Measurements from ENCODE around the gene SCN5A. TPM values are rescaled to one million over a fixed set of nuclear protein-coding genes. Genes with fewer than 3 reads are reported as not detected.

Gene SCN5A
- total and polyA plus RNA-seq, 2 donors (not counting 1 experiment from before 2014, with no cell fraction given): 0.20 to 0.37 TPM

GRCh38 chr3:38549957-38550840 lies 99.3 kb downstream of the SCN5A start:
- no peaks in the 10 kb centered on the region for H3K27me3 ChIP-seq (replicated peaks in 1 of 4; ENCODE audit: control extremely low read depth in 1 of 4, control insufficient read depth in 3 of 4, insufficient read depth in 4 of 4, low read length in 3 of 4)
- DNase-seq (no peak), ATAC-seq (ENCODE audit: low read depth) (no peak)
- WGBS (ENCODE audit: insufficient coverage): 95% methylated on average over 26 of the region's 33 CpGs
- intact Hi-C loops (cut with micrococcal nuclease): no loop called here
- H3K27ac ChIP-seq (ENCODE audit: low read length in 2 of 2): no peak overlapping the region
- H3K36me3 ChIP-seq (replicated peaks in 1 of 2; ENCODE audit: control extremely low read depth in 1 of 2, control insufficient read depth in 1 of 2, extremely low read depth in 1 of 2, insufficient read depth in 2 of 2, low read length in 1 of 2): no peaks in the 10 kb centered on the region
- no peaks in the 10 kb centered on the region for H3K4me1 ChIP-seq (ENCODE audit: control insufficient read depth in 2 of 2, insufficient read depth in 2 of 2, low read length in 2 of 2)
- ChIA-PET CTCF (interaction anchor here (0.6 kb wide), 1 partner anchor 742 kb away, joined by 7 read pairs; no protein-coding TSS in a partner anchor), POLR2A (no interaction called here)
- TF ChIP-seq CTCF (IDR thresholded peaks at IDR 0.05) (no peak), EZH2 (IDR thresholded peaks at IDR 0.05; ENCODE audit: borderline replicate concordance, insufficient read depth, low read depth, low read length, poor library complexity, severe bottlenecking) (no peak)
- Mint-ChIP-seq H3K4me1 (no peaks in the 10 kb centered on the region), H3K9me3 (ENCODE audit: insufficient read depth) (peaks cover 4% of the 10 kb centered on the region), H3K27ac (no peak overlapping the region), H3K4me3 (no peak overlapping the region), H3K27me3 (peaks cover 6% of the 10 kb centered on the region)
- H3K79me2 ChIP-seq (ENCODE audit: control insufficient read depth, insufficient read depth, low read length): no peaks in the 10 kb centered on the region
- H3K9ac ChIP-seq (ENCODE audit: low read length): no peak overlapping the region
- no peak overlapping the region for H3K4me2 ChIP-seq (replicated peaks; ENCODE audit: low read depth, low read length, poor library complexity, severe bottlenecking)
- no peak overlapping the region for H3K4me3 ChIP-seq (ENCODE audit: control extremely low read depth in 1 of 5, extremely low read depth in 1 of 5, insufficient read depth in 1 of 5, low read depth in 2 of 5, low read length in 4 of 5)
- H3K9me3 ChIP-seq (ENCODE audit: control extremely low read depth in 1 of 3, control insufficient read depth in 2 of 3, insufficient read depth in 1 of 3, low read length in 2 of 3): peaks cover 0 to 11% (median 0%) of the 10 kb centered on the region in 3 donors
- no peaks in the 10 kb centered on the region for H4K20me1 ChIP-seq (ENCODE audit: control insufficient read depth, insufficient read depth, low read length, poor library complexity, severe bottlenecking)
- no peak overlapping the region for H2AFZ ChIP-seq (ENCODE audit: insufficient read depth, low read depth, low read length, poor library complexity, severe bottlenecking)

GRCh38 chr3:38549486-38549885 lies 100.0 kb downstream of the SCN5A start:
- no peak overlapping the region for H3K4me2 ChIP-seq (replicated peaks; ENCODE audit: low read depth, low read length, poor library complexity, severe bottlenecking)
- H3K4me1 ChIP-seq (ENCODE audit: control insufficient read depth in 2 of 2, insufficient read depth in 2 of 2, low read length in 2 of 2): no peaks in the 10 kb centered on the region
- Mint-ChIP-seq H3K4me1 (no peaks in the 10 kb centered on the region), H3K27ac (no peak overlapping the region), H3K9me3 (ENCODE audit: insufficient read depth) (peaks cover 4% of the 10 kb centered on the region), H3K4me3 (no peak overlapping the region), H3K27me3 (peaks cover 6% of the 10 kb centered on the region)
- ChIA-PET CTCF (no interaction called here), POLR2A (no interaction called here)
- H3K9me3 ChIP-seq (ENCODE audit: control extremely low read depth in 1 of 3, control insufficient read depth in 2 of 3, insufficient read depth in 1 of 3, low read length in 2 of 3): peaks cover 0 to 9% (median 0%) of the 10 kb centered on the region in 3 donors
- no peak overlapping the region for H3K9ac ChIP-seq (ENCODE audit: low read length)
- no peaks in the 10 kb centered on the region for H3K79me2 ChIP-seq (ENCODE audit: control insufficient read depth, insufficient read depth, low read length)
- DNase-seq: no peak
- no peak overlapping the region for H2AFZ ChIP-seq (ENCODE audit: insufficient read depth, low read depth, low read length, poor library complexity, severe bottlenecking)
- 87% methylated on average over 6 of the region's 7 CpGs for WGBS (ENCODE audit: insufficient coverage)
- no peaks in the 10 kb centered on the region for H3K27me3 ChIP-seq (replicated peaks in 1 of 4; ENCODE audit: control extremely low read depth in 1 of 4, control insufficient read depth in 3 of 4, insufficient read depth in 4 of 4, low read length in 3 of 4)
- no peaks in the 10 kb centered on the region for H3K36me3 ChIP-seq (replicated peaks in 1 of 2; ENCODE audit: control extremely low read depth in 1 of 2, control insufficient read depth in 1 of 2, extremely low read depth in 1 of 2, insufficient read depth in 2 of 2, low read length in 1 of 2)
- H3K27ac ChIP-seq (ENCODE audit: low read length in 2 of 2): no peak overlapping the region
- H4K20me1 ChIP-seq (ENCODE audit: control insufficient read depth, insufficient read depth, low read length, poor library complexity, severe bottlenecking): no peaks in the 10 kb centered on the region
- H3K4me3 ChIP-seq (ENCODE audit: control extremely low read depth in 1 of 5, extremely low read depth in 1 of 5, insufficient read depth in 1 of 5, low read depth in 2 of 5, low read length in 4 of 5): no peak overlapping the region
- no peak for ATAC-seq (ENCODE audit: low read depth)
- TF ChIP-seq EZH2 (IDR thresholded peaks at IDR 0.05; ENCODE audit: borderline replicate concordance, insufficient read depth, low read depth, low read length, poor library complexity, severe bottlenecking): no peak
- intact Hi-C loops (cut with micrococcal nuclease): no loop called here
